RWPE1 (cell line): Measurements from ENCODE around the gene FOXP1.

Experiments
- CTCF ChIA-PET: fragments of 350-600 bp; sonication (Branson Sonifier 250); formaldehyde crosslinking; extraction: SDS; loops from one replicate; lab custom pipeline; 2021; lab: Yijun Ruan, JAX
- POLR2A ChIA-PET: fragments of 400-600 bp; formaldehyde crosslinking; extraction: SDS; loops from one replicate; lab custom pipeline; 2020; ENCODE audit warnings: antibody characterized with exemption; ENCODE audit not compliant: low non-redundant PET; lab: Yijun Ruan, JAX
- DNase-seq: peaks from one replicate; pipeline ENCODE4 v3.0.0; 2012; ENCODE audit warnings: low spot score
- H3K27ac ChIP-seq: fragments of 450-650 bp; 2 replicates; pipeline ENCODE4 v1.5.1; 2017
- TF ChIP-seq, protein P1 (sequence below): fragments of 450-650 bp; conservative IDR thresholded peaks from 2 replicates; pipeline ENCODE4 v1.5.1; 2017; ENCODE audit warnings: low read depth, mild to moderate bottlenecking

The FOXP1 gene

DNA sequence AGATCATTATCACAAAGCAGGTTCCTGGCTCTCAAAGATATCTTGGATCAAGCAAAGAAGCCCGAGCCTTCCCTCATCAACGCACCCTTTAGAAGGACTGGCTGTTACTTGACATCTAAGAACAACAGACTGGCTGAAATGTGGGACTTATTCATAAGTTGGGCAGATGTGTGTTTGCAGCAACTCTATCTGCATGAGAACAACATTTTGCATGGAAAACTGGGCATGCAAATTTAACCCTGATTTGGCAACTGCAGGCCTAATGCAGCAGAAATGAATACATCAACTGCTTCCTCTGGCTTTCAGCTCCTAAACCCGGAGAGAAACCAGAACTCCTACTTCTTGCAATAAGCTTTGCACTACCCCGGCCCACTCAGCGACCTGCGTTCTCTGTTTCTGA, 35.0 kb upstream of the FOXP1 start:
- CTCF ChIA-PET = no interaction called here

DNA sequence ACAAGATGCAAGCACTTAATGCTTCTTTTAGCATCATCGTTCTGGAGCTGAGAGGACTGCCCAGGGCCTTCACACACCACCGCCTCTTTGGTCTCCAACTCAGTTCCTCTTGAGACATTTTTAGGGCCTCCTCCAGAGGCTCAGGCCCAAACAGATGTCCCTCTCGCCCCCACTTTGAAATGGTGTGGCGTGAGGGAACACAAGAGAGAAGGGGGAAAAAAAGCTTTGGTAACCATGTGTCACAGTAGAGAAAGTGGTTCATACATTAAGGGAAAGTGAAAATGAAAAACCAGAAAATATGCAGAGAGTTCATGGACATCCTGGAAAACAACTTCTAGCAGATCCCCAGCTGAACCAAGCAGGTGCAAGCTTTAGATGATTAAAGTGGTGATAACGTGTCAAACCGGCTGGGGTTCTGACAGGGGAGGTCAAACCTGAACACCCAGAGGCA, 33.1 kb upstream of the FOXP1 start:
- TF ChIP-seq, protein P1, sequence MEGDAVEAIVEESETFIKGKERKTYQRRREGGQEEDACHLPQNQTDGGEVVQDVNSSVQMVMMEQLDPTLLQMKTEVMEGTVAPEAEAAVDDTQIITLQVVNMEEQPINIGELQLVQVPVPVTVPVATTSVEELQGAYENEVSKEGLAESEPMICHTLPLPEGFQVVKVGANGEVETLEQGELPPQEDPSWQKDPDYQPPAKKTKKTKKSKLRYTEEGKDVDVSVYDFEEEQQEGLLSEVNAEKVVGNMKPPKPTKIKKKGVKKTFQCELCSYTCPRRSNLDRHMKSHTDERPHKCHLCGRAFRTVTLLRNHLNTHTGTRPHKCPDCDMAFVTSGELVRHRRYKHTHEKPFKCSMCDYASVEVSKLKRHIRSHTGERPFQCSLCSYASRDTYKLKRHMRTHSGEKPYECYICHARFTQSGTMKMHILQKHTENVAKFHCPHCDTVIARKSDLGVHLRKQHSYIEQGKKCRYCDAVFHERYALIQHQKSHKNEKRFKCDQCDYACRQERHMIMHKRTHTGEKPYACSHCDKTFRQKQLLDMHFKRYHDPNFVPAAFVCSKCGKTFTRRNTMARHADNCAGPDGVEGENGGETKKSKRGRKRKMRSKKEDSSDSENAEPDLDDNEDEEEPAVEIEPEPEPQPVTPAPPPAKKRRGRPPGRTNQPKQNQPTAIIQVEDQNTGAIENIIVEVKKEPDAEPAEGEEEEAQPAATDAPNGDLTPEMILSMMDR = no peak
- H3K27ac ChIP-seq = no peak overlapping the region
- no peak for DNase-seq
- POLR2A ChIA-PET = no interaction called here
- CTCF ChIA-PET = no interaction called here

More for the DNA sequence above, 35.0 kb upstream of the FOXP1 start:
- TF ChIP-seq, protein P1 = no peak
- POLR2A ChIA-PET = no interaction called here
- H3K27ac ChIP-seq = no peak overlapping the region
- DNase-seq = no peak

- ChIA-PET POLR2A (no interaction called here), CTCF (interaction anchor here (0.6 kb wide), 1 partner anchor 25 kb away, joined by 5 read pairs; no protein-coding TSS in a partner anchor)
- H3K27ac ChIP-seq = no peak overlapping the region
- TF ChIP-seq, protein P1 = no peak
- DNase-seq = no peak
Measured at GRCh38 chr3:71614869-71615268, 31.3 kb upstream of the FOXP1 start.

DNA sequence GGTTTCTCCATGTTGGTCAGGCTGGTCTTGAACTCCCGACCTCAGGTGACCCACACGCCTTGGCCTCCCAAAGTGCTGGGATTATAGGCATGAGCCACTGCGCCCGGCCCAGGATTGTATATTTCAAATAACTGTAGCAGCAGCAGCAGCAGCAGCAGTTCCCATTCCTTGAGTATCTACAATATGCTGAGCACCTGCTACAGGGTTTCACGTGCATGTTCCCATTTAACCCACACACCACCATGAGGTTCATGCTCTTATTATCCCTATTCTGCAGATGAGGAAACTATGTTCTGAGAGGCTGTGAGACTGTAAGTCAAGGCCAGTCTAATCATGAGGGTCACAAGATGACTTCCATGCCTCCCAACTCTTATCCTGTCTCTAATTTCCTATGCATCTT, 30.9 kb upstream of the FOXP1 start:
- DNase-seq = no peak
- TF ChIP-seq, protein P1 = no peak
- POLR2A ChIA-PET = no interaction called here
- CTCF ChIA-PET = no interaction called here
- no peak overlapping the region for H3K27ac ChIP-seq

DNA sequence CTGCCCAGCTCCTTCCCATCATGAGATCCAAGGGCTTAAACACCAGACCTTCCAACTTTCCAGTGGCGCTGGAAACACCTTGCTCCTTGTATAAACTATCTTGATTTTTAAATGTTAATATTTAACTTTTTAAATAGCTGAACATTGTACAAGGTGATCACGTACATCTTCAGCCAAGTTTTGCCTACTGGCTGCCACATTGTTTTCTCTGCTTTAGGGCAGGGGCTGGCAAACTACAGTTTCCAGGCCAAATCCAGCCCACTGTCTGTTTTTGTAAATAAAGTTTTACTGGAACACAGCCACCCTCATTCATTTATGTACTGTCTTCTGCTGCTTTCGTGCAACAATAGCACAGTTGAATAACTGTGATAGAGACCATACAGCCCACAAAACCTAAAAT, 27.6 kb upstream of the FOXP1 start:
- CTCF ChIA-PET = interaction anchor here (0.6 kb wide), 1 partner anchor 1522 kb away, joined by 3 read pairs; no protein-coding TSS in a partner anchor
- POLR2A ChIA-PET = no interaction called here
- TF ChIP-seq, protein P1 = no peak
- DNase-seq = no peak
- H3K27ac ChIP-seq = no peak overlapping the region

DNA sequence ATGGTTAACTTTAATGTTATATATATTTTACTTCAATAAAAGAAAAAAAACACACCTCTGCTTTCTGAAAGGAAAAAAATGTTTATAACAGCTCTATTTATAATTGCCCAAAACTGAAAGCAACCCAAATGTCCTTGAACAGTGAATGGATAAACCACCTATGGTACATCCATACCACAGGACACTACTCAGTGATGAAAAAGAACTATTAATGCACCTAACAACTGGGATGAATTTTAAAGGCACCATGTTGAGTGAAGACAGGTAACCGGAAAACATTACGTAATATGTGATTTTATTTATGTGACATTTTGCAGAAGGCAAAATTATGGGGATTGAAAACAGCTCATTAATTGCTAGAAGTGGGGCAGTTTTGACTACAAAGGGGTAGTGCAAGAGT, 23.8 kb upstream of the FOXP1 start:
- H3K27ac ChIP-seq = no peak overlapping the region
- ChIA-PET POLR2A (no interaction called here), CTCF (no interaction called here)
- TF ChIP-seq, protein P1 = no peak
- DNase-seq = no peak

GRCh38 chr3:71606582-71606981, 23.1 kb upstream of the FOXP1 start:
- ChIA-PET CTCF (no interaction called here), POLR2A (no interaction called here)
- DNase-seq = no peak
- H3K27ac ChIP-seq = no peak overlapping the region
- TF ChIP-seq, protein P1 = no peak
